Ishikawa (cell line): ENCODE data around the gene SMARCC1.

Source experiments
- CEBPB ChIP-seq: IDR thresholded peaks from 2 replicates; pipeline ENCODE4 v1.6.1; 2012
- CREB1 ChIP-seq: IDR thresholded peaks from 2 replicates; pipeline ENCODE4 v1.6.1; 2012; ENCODE audit warnings: low read depth
- EGR1 ChIP-seq: IDR thresholded peaks from 2 replicates; pipeline ENCODE4 v1.6.1; 2012
- EP300 ChIP-seq: IDR thresholded peaks from 2 replicates; pipeline ENCODE4 v1.6.1; 2012; ENCODE audit warnings: borderline replicate concordance
- MAX ChIP-seq: IDR thresholded peaks from 2 replicates; pipeline ENCODE4 v1.6.1; 2012
- NFIC ChIP-seq: IDR thresholded peaks from 2 replicates; pipeline ENCODE4 v1.6.1; 2012
- RAD21 ChIP-seq: IDR thresholded peaks from 2 replicates; pipeline ENCODE4 v1.6.1; 2012; ENCODE audit warnings: low read depth
- REST ChIP-seq: IDR thresholded peaks from 2 replicates; pipeline ENCODE4 v1.6.1; 2012; ENCODE audit warnings: low read depth, mild to moderate bottlenecking
- TAF1 ChIP-seq: IDR thresholded peaks from 2 replicates; pipeline ENCODE4 v1.6.1; 2012; ENCODE audit warnings: low read depth, mild to moderate bottlenecking
- TCF12 ChIP-seq: IDR thresholded peaks from 2 replicates; pipeline ENCODE4 v1.6.1; 2012; ENCODE audit warnings: low read depth
- TEAD4 ChIP-seq: IDR thresholded peaks from 2 replicates; pipeline ENCODE4 v1.6.1; 2012
- USF1 ChIP-seq: IDR thresholded peaks from 2 replicates; pipeline ENCODE4 v1.6.1; 2012
- YY1 ChIP-seq: IDR thresholded peaks from 2 replicates; pipeline ENCODE4 v1.6.1; 2012; ENCODE audit warnings: low read depth
- ZBTB7A ChIP-seq: IDR thresholded peaks from 2 replicates; pipeline ENCODE4 v1.6.1; 2012; ENCODE audit warnings: low read depth

- no peak for TF ChIP-seq EP300
- TF ChIP-seq YY1, result no peak
- no peak for TF ChIP-seq MAX
- TF ChIP-seq REST, result no peak
- no peak for TF ChIP-seq CEBPB
- no peak for TF ChIP-seq TCF12
- no peak for TF ChIP-seq TAF1
- TF ChIP-seq EGR1, result no peak
- TF ChIP-seq ZBTB7A, result no peak
- TF ChIP-seq RAD21, result no peak
- TF ChIP-seq USF1, result no peak
- no peak for TF ChIP-seq CREB1
- no peak for TF ChIP-seq TEAD4
- TF ChIP-seq NFIC, result no peak
These were observed 32.0 kb upstream of the SMARCC1 start for GRCh38 chr3:47813551-47814177.
